Stimulated activated CD4-positive, alpha-beta T cell treated with anti-CD3 and anti-CD28 coated beads, TNF-alpha, amount 100 ng/mL, for 4 hours (primary cell): ENCODE results near the gene OTUD7B.
"Not testable (repeated sequence)": the region's sequence is repeated elsewhere in the genome, so short reads cannot be mapped to it uniquely, and the experiment has no call there.

Experiments used
- DNase-seq, 3 experiments: peaks; one replicate each; pipeline ENCODE4 v3.0.0-alpha.2; 2020; ENCODE audit warnings: low read depth in 3 of 3

The OTUD7B gene

DNA sequence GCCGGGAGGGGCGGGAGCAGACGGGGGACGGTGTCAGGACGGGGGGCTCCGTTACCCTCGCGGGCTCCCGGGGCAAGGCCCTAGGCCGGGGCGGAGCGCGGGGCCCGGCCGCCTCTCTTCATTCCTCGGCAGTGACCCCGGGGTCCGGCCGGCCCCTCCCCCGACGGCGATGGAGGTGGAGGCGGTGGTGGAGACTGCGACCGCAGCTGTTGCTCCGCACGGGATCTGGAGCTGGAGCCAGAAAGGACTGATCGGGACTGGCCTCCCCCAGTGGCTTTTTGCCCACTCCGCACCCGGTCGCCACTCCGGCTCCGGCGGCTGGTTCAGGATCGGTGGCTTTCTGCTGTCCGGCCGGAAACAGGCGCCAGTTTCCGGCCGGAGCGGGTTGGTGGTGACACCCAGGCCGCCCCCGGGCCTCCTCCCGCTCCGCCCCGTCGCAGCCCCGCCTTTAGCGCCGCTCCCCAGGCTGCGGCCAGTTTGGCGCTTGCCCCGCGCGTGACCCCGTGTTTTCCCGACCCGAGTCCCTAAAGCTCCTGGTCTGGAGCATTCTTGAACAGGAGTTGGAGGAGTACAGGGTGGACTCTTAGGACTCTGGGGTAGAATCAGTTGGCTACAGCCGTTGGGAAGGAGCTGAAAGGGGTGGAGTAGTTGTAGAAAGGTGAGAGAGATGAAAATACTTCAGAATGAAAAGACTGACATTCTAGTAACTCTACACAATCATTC is at the start of gene OTUD7B:
Gene OTUD7B, minus strand, starts transcription at position 334 of the 723 bp plus-strand sequence. CDS start 33,216 bp downstream, outside the sequence.
- peak; percentile 36 to 68 (median 44) for DNase-seq

DNA sequence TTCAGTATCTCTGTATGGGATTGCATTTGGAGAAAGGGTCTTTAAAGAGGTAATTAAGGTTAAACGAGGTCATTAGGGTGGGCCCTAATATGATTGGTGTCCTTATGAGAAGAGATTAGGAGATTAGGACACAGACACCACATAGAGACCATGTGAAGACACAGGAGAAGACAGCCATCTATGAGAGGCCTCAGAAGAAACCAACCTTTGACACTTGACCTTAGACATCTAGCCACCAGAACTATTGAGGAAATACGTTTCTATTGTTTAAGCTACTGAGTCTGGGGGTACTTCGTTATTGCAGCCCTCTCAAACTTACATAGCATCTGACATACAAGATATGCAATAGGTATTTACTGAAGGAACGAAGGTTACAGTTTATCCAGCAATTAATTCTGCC is 49.7 kb upstream of the OTUD7B start:
- no peak for DNase-seq

DNA sequence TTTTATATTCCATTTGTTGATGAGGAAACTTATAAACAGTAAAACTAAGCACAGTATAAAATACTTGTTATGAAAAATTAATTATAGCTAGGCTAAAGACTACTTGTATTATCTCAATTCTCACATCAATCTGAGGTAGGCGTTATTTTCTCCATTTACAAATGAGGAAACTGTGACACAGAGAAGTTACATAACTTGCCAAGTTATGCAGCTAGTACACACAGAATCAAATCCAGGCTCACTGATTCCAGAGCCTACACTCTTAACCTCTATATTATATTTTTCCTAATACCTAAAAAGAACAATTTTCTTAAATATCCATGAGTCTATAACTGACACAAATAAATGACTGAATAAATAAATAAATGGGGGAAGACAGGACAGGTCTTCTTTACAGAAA is 45.9 kb upstream of the OTUD7B start:
- DNase-seq, result no peak

- not testable (repeated sequence) for DNase-seq
Observed at GRCh38 chr1:150055507-150055906, 45.0 kb upstream of the OTUD7B start.

- no peak for DNase-seq
Observed at GRCh38 chr1:150053926-150054325, 43.4 kb upstream of the OTUD7B start.

GRCh38 chr1:150051905-150052412 is 41.4 kb upstream of the OTUD7B start:
- not testable (repeated sequence) for DNase-seq

- no peak for DNase-seq
Observed at GRCh38 chr1:150051089-150051373, 40.5 kb upstream of the OTUD7B start.

GRCh38 chr1:150049926-150050325 is 39.4 kb upstream of the OTUD7B start:
- no peak for DNase-seq

DNA sequence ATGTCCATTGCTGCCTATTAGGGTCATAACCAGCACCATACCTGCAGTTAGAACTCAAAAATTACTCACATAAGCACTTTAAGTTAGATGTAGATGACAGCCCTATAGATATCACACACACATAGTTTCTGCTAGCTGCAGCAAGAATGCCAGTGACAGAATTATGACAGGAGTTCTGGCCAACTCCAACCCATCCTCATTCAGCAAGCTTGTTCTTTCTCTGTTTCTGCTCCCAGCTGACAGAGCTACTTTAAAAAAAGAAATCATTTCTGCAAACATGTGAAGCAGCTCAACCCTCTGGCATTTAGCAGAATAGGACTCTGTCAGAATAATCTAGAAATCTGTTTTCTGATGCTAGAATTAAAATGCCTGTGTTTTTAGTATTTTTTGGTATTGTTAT is 23.8 kb upstream of the OTUD7B start:
- no peak for DNase-seq

DNA sequence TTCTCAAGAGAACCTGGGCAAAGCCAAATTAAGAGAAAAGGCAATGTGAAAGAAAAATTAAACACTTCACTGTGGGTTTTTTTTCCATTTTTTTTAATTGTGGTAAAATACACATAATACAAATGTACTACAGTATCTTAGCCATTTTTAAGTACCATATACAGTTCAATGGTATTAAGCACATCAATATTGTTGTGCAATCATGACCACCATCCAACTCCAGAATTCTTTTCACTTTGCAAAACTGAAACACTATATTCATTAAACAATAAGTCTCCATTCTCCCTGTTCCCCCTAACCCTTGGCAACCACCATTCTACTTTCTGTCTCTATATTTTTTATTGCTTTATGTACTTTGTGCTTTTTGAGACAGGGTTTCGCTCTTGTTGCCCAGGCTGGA is 17.8 kb upstream of the OTUD7B start:
- DNase-seq, result no peak

GRCh38 chr1:150024156-150024555 is 13.6 kb upstream of the OTUD7B start:
- no peak for DNase-seq

DNA sequence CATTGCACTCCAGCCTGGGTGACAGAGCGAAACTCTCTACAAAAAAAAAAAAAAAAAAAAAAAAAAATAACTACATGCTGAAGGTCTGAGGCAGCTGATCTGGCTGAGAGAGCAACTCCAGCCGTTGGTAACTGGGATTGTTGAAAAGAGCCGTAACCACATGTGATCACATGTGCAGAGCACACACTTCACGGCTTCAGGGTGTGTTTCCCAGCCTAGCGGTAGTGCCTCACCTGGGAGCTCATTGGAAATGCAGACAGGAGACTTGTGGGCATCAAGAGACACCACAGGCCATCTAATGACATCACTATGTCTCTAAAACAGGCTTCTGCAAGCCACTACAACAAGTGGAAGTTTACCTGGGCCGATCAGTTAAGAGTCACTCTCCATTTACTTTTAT is 11.8 kb upstream of the OTUD7B start:
- DNase-seq, result no peak

GRCh38 chr1:150021191-150021694 is 10.7 kb upstream of the OTUD7B start:
- DNase-seq, result no peak

- DNase-seq, result no peak
Observed at GRCh38 chr1:150020711-150021110, 10.2 kb upstream of the OTUD7B start.

DNA sequence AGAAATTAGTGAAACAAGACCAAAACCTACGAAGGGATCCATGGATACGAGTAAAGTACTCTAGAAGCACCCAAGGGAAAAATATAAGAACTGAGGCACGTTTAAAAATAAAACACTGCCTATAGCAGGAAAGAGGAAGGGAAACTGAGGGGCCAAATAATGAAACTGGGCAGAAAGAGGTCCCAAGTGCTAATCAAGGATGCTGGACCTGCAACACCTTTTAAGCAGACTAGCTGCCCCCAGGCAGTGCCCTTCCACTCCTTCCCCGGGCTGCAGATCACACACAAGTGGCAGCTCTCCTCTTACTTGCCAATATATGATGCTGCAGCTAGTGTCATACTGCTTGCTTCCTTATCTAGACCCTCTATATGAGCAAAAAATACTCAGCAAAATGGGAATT is 7.6 kb upstream of the OTUD7B start:
- no peak for DNase-seq

GRCh38 chr1:150017206-150017750 is 6.8 kb upstream of the OTUD7B start:
- no peak for DNase-seq

- no peak for DNase-seq
Observed at GRCh38 chr1:150015651-150016131, 5.2 kb upstream of the OTUD7B start.

DNA sequence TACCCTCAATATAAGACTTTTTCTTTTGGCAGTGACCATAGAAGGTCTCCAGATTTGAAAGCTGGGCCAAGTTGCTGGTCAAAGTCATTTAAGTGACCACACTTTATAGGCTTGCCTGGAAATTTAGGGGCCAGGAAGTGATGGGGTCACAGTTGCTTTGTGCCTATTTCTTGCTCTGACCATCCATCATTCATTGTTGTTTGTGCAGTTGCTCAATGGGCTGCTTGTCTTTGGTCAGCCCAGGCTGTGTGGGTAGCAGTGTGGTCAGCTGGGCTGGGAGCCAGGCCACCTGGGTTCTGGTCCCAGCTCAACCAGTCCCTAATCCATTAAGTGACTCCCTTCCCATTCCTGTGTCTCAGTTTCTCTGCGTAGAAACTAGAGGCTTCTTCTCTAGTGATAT is 2.1 kb upstream of the OTUD7B start:
- DNase-seq, result no peak

DNA sequence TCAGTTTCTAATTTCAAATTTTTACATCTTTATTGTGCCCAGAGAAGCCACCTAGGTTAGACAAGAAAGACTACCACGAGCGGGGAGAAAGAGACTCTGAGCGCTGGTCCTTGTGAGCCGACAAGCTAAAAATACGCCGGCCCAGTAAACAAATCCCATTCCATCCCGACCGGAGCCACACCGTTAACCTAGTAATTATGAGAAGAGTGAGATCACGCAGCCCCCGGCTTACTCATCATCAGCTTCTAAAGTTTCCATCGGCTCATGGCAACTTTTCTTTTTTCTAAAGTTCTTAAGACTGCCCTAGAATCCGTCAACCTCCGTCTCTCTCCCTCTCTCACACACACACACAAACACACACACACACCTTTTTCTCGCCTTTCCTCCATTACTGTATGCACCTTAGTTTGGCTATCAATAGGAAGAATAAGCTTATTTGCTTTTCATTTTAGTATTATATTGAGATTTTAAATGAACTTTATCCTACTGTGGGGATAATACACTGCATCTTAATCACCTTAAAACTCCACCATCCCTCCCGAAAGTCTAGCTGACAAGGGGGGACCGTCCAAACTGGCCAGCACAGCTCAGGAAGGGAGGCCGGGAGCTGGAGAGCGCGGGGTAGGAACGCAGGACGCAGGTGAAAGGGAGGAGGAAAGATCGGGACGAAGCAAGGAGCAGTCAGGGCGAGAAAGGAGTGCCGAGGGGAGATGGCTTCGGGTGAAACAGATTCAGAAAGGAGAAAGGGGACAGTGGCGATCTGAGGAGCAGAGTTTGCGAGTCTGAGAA is 728 bp downstream of the OTUD7B start:
- DNase-seq, result peak; percentile 29 to 40 (median 39)

- DNase-seq, result no peak
Observed at GRCh38 chr1:150008699-150009098, 1.8 kb downstream of the OTUD7B start.

GRCh38 chr1:150006881-150007421 is 3.6 kb downstream of the OTUD7B start:
- no peak for DNase-seq

- no peak for DNase-seq
Observed at GRCh38 chr1:150005606-150006005, 4.9 kb downstream of the OTUD7B start.
